ENCODE measurements around the gene SKOR1.

SKOR1 gene

DNA sequence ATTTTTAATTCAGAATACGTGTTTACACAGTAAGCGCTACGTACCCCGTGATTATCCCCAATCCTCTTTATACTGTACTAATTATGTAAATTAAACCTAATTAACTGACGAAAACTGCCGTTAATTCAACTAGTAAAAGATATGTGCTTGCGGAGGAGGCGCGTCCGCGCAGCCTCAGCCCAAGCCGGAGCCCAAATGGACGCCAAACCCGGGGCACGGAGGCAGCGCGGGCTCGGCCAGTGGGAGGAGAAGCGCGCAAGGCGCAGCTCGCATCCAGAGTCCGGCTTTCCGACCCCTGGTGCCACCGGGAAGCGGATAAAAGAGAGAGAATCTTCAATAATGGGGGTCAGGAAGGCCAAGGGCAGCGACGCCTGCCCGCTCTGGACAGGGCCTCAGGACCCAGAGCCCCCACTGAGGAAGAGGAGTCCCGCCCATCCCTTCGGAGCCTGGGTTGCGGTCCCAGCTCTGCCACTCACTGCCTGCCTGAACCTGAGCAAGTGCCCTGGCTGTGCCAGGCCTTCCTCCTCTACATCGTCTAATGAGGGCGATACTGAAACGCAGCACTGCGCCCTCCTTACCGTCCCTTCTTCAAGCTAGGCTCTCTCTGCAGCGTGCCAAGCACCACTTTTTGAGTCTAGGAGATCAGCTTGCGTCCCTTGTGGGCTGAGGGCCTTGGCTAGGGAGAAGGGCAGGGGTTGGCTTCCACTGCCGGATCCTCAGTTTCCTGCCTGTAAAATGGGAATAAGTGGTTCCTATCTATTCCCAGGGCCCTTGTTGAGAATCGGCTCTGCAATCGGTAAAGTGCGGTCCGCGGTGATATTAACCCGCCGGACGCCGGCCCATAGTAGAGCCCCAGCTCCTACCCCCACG lies 5.0 kb upstream of the SKOR1 start:
- DNase-seq (ENCODE audit: low read depth in 2 of 2), result no peak

GRCh38 chr15:67820992-67821783 lies 4.1 kb upstream of the SKOR1 start:
- no peak for DNase-seq (ENCODE audit: low read depth in 2 of 2)

GRCh38 chr15:67821784-67822440 lies 3.4 kb upstream of the SKOR1 start:
- DNase-seq (ENCODE audit: low read depth in 2 of 2), result no peak

DNA sequence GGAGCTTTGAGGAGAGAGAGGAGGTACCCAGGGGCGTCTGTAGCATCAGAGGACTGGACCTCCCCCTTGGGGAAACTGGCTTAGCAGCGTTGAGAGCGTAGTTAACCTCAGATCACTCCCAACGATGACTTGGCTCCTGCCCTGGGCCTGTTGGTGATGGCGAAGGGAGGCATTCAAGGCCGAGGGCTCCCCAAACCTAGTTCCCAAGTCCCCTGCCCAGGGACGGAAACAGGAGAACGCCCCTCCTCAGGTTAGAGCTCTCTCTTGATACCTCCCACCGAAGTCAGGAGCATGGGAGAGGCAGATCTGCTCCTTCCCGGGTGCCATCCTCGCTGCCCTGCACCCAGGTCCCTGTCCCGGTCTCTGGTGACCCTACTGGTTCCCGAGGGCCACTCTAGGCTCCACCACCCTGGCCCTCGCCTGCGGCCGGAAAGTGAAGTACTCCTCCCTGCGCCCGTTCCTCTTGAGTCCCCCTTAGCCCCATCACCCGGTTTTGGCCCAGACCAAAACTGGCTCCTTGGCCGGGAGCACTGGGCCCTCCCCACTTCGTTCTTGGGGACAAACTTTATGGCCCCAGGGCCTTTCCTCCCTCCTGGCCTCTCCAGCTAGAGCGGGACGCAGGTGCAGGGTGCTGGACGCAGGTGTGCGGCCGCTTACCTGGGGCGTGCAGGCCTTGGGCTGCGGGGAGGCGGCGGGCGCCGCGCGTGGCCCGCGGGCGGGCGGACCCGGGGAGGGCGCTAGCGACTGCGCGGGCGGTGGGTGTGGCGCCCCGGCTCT lies 2.6 kb upstream of the SKOR1 start:
- DNase-seq (ENCODE audit: low read depth in 2 of 2), result no peak

GRCh38 chr15:67823314-67824196 lies 1.8 kb upstream of the SKOR1 start:
- no peak for DNase-seq (ENCODE audit: low read depth in 2 of 2)

- no peak for DNase-seq (ENCODE audit: low read depth in 2 of 2)
Observed at GRCh38 chr15:67824197-67824968, 926 bp upstream of the SKOR1 start.

- DNase-seq (ENCODE audit: low read depth in 2 of 2), result no peak
Observed at GRCh38 chr15:67825881-67826716, 790 bp downstream of the SKOR1 start.

GRCh38 chr15:67826717-67827561 lies 1.6 kb downstream of the SKOR1 start:
- no peak for DNase-seq (ENCODE audit: low read depth in 2 of 2)

DNA sequence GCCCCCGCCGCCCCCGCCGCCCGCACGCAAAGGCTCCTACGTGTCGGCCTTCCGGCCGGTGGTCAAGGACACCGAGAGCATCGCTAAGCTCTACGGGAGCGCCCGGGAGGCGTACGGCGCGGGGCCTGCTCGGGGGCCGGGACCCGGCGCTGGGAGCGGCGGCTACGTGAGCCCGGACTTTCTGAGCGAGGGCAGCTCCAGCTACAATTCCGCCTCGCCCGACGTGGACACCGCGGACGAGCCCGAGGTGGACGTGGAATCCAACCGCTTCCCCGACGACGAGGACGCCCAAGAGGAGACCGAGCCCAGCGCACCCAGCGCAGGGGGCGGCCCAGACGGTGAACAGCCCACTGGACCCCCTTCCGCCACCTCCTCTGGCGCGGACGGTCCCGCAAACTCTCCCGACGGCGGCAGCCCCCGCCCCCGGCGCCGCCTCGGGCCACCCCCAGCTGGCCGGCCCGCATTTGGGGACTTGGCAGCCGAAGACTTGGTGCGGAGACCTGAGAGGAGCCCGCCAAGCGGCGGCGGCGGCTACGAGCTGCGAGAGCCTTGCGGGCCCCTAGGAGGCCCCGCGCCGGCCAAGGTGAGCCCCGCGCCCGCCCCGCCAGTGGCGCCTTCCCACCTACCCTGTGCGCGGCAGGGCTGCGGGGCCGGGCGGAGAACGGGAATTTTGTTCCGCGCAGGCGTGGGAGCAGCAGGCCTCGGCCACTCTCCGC lies 2.4 kb downstream of the SKOR1 start:
- no peak for DNase-seq (ENCODE audit: low read depth in 2 of 2)

GRCh38 chr15:67828278-67828968 lies 3.1 kb downstream of the SKOR1 start:
- no peak for DNase-seq (ENCODE audit: low read depth in 2 of 2)

DNA sequence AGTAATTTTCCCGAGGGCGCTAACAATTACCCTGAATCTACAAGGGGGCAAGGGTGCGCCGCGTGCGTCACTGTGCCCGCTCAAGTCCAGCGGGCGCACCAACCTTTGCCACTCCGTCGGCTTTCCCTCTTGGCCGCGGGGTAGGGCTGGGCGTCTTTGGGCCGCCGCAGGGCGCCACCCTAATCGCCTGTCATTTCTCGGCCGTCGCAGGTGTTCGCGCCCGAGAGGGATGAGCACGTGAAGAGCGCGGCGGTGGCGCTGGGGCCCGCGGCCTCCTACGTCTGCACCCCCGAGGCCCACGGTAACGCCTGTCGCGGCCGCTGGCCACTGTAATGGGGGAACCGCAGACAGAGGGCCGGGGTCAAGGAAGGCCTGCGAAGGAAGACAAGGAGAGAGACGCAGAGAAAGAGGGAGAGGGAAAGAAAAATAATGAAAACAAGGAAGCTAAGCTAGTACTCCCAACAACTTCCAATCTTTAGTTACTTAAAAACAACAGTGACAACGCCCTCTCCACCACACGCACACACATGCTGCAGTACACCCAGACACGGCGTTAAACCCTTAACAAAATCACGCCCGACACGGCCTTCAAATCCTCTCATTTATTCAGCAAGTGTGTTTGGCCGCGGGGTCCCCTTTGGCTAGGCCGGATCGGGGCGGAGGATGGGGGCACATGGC lies 3.8 kb downstream of the SKOR1 start:
- no peak for DNase-seq (ENCODE audit: low read depth in 2 of 2)

DNA sequence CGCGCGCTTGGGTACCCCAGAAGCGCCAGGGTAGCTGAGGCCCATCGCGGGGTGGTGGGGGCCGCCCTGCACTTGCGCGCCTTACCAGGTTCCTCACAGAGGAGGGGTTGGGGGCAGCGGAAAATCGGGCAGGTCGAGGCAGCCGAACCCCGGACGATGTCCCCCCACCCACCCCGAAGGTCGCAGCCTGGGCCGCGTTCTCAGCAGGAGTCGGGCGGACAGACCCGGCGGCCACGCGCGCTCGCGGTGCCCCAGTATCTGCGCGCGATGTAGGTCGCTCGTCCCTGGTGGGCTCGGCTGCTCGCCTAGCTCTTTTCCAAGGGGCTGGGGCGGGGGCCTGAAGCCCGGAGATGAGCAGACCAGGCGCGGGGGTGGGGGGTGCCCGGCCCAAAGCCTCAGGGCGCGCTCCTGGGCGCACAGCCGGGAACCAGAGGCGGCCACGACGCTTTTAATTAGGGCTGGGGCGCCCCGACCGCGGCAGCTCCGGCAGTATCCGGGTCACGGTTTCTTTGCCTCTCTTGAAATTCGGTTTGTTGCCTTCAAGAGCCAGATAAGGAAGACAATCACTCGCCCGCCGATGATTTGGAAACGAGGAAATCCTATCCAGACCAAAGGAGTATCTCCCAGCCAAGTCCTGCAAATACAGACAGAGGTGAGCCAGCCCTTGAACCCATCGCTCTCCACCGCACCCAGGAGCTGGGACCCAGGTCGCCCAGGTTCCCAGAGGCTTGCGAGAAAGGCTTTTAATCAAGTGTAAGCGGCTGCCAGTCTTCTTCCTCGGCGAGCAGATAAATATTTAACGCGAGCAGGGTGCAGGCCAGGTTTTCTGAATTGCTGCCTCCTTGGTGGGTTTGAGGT lies 4.6 kb downstream of the SKOR1 start:
- DNase-seq (ENCODE audit: low read depth in 2 of 2), result no peak

DNA sequence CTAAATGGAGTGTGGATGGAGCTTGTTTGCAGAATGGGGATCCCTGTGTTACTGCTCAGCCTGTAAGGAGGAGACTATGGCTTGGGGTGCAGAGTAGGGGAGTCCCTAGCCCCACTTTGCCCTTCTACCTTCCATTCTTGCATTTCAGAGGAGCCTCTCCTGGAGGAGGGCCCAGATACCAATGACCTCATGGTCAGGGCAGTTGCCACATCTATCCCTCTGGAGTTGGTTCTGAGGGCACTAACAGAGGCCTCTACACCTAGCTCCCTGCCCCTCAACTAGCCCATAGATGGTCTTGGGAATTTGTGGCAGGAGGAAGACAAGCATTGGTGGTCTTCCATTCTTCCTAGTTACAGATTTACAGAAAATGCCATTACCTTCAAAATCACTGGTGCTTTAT lies 6.1 kb downstream of the SKOR1 start:
- no peak for DNase-seq (ENCODE audit: low read depth in 2 of 2)

DNA sequence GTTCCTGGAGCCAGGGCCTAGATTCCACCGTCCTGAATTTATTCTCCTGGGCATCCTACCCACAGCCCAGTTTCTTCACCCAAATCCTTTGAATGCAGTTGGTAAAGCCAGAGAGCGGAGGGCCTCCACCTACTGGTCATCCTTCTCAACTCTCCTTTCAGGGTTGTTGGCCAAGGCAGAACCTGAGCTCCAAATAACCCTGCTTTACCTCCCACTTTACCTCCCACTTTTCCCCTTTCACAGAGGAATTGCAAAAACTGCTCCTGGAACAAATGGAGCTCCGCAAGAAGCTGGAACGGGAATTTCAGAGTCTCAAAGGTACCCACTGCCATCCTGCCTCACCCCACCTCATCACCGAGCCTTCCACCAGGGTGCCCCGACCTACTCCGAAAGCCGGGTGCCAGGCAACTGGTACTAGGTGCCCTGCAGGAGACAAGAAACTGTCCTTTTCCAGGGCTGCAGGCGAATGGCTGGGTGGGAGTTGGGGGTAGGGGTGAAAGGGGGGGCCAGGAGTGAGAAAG lies 6.8 kb downstream of the SKOR1 start:
- no peak for DNase-seq (ENCODE audit: low read depth in 2 of 2)
